HFF-Myc (cell line): ENCODE results near the gene ASS1.
A peak's percentile ranks its signal among the peaks of the same experiment; 100 is the strongest.

Experiments
- DNase-seq: peaks from one replicate; pipeline ENCODE4 v3.0.0-alpha.2; 2011; ENCODE audit warnings: low read depth; ENCODE audit errors: extremely low read depth
- H3K4me3 ChIP-seq: replicated peaks from 2 replicates; pipeline ENCODE4 v1.5.1; 2011; ENCODE audit warnings: low read depth, mild to moderate bottlenecking, control low read depth, low read length
- CTCF ChIP-seq: IDR thresholded peaks from 2 replicates; pipeline ENCODE4 v1.5.1; 2012; ENCODE audit warnings: mild to moderate bottlenecking, low read depth, low read length, control low read depth; ENCODE audit errors: missing control alignments

ASS1 gene

GRCh38 chr9:130424595-130425454, 19.9 kb upstream of the ASS1 start:
- no peak for TF ChIP-seq CTCF
- DNase-seq, result no peak
- no peak overlapping the region for H3K4me3 ChIP-seq

GRCh38 chr9:130425741-130426466, 18.9 kb upstream of the ASS1 start:
- DNase-seq, result no peak
- H3K4me3 ChIP-seq, result no peak overlapping the region
- no peak for TF ChIP-seq CTCF

- no peak overlapping the region for H3K4me3 ChIP-seq
- DNase-seq, result no peak
- TF ChIP-seq CTCF, result no peak
Measured at GRCh38 chr9:130426467-130426773, 18.3 kb upstream of the ASS1 start.

- H3K4me3 ChIP-seq, result no peak overlapping the region
- DNase-seq, result peak; percentile 64
- no peak for TF ChIP-seq CTCF
Measured at GRCh38 chr9:130426883-130427282, 17.9 kb upstream of the ASS1 start.

- no peak for TF ChIP-seq CTCF
- no peak overlapping the region for H3K4me3 ChIP-seq
- no peak for DNase-seq
Measured at GRCh38 chr9:130427326-130427725, 17.4 kb upstream of the ASS1 start.

- TF ChIP-seq CTCF, result no peak
- no peak overlapping the region for H3K4me3 ChIP-seq
- no peak for DNase-seq
Measured at GRCh38 chr9:130428086-130428665, 16.6 kb upstream of the ASS1 start.
